DMS79 (cell line): Measurements from ENCODE around the gene ZNF407.

Source experiments
- DNase-seq: peaks from one replicate; lab custom pipeline; 2025; lab: John Stamatoyannopoulos, UW

ZNF407 gene

GRCh38 chr18:75016025-75016717 lies 418.5 kb downstream of the ZNF407 start:
- no peak for DNase-seq

- DNase-seq = no peak
Observed at GRCh38 chr18:75023473-75023872, 425.8 kb downstream of the ZNF407 start.

- DNase-seq = no peak
Observed at GRCh38 chr18:75024871-75025270, 427.2 kb downstream of the ZNF407 start.

- no peak for DNase-seq
Observed at GRCh38 chr18:75025573-75025972, 427.9 kb downstream of the ZNF407 start.

GRCh38 chr18:75029481-75029880 lies 431.8 kb downstream of the ZNF407 start:
- no peak for DNase-seq

- no peak for DNase-seq
Observed at GRCh38 chr18:75031717-75032317, 434.1 kb downstream of the ZNF407 start.

GRCh38 chr18:75033516-75033915 lies 435.8 kb downstream of the ZNF407 start:
- no peak for DNase-seq

- no peak for DNase-seq
Observed at GRCh38 chr18:75034937-75035336, 437.3 kb downstream of the ZNF407 start.

GRCh38 chr18:75035928-75036327 lies 438.3 kb downstream of the ZNF407 start:
- no peak for DNase-seq

- no peak for DNase-seq
Observed at GRCh38 chr18:75036917-75037688, 439.4 kb downstream of the ZNF407 start.

GRCh38 chr18:75037689-75037955 lies 440.0 kb downstream of the ZNF407 start:
- DNase-seq = no peak

GRCh38 chr18:75041586-75041985 lies 443.9 kb downstream of the ZNF407 start:
- DNase-seq = no peak

- DNase-seq = no peak
Observed at GRCh38 chr18:75043478-75043877, 445.8 kb downstream of the ZNF407 start.

GRCh38 chr18:75044296-75044695 lies 446.6 kb downstream of the ZNF407 start:
- DNase-seq = no peak

- no peak for DNase-seq
Observed at GRCh38 chr18:75044791-75045190, 447.1 kb downstream of the ZNF407 start.

- no peak for DNase-seq
Observed at GRCh38 chr18:75045272-75045671, 447.6 kb downstream of the ZNF407 start.

GRCh38 chr18:75047240-75047961 lies 449.7 kb downstream of the ZNF407 start:
- DNase-seq = no peak

GRCh38 chr18:75048776-75049454 lies 451.2 kb downstream of the ZNF407 start:
- DNase-seq = no peak

- DNase-seq = no peak
Observed at GRCh38 chr18:75049455-75049789, 451.8 kb downstream of the ZNF407 start.

GRCh38 chr18:75051757-75052156 lies 454.1 kb downstream of the ZNF407 start:
- DNase-seq = no peak

GRCh38 chr18:75052475-75052874 lies 454.8 kb downstream of the ZNF407 start:
- peak; percentile 82 for DNase-seq

- no peak for DNase-seq
Observed at GRCh38 chr18:75053028-75053629, 455.5 kb downstream of the ZNF407 start.
